Non-pigmented ciliary epithelial cell (primary cell): ENCODE measurements around the gene ERCC6.

ENCODE experiments used
- DNase-seq: peaks from one replicate; pipeline ENCODE4 v3.0.0-alpha.2; 2010; ENCODE audit warnings: low read depth

The ERCC6 gene

GRCh38 chr10:49538381-49539319, at the start of gene ERCC6:
Gene ERCC6, minus strand, starts transcription at chr10:49539121.
- peak; percentile 93 for DNase-seq

- no peak for DNase-seq
Observed at GRCh38 chr10:49587981-49588380, 49.1 kb upstream of the ERCC6 start.

- no peak for DNase-seq
Observed at GRCh38 chr10:49585387-49585786, 46.5 kb upstream of the ERCC6 start.

- no peak for DNase-seq
Observed at GRCh38 chr10:49579621-49580020, 40.7 kb upstream of the ERCC6 start.

GRCh38 chr10:49578392-49578791, 39.5 kb upstream of the ERCC6 start:
- no peak for DNase-seq

GRCh38 chr10:49577182-49577925, 38.4 kb upstream of the ERCC6 start:
- no peak for DNase-seq

GRCh38 chr10:49575489-49576072, 36.7 kb upstream of the ERCC6 start:
- no peak for DNase-seq

GRCh38 chr10:49572594-49573114, 33.7 kb upstream of the ERCC6 start:
- DNase-seq = no peak

GRCh38 chr10:49571388-49571787, 32.5 kb upstream of the ERCC6 start:
- no peak for DNase-seq

- DNase-seq = peak; percentile 83
Observed at GRCh38 chr10:49569031-49569631, 30.2 kb upstream of the ERCC6 start.

GRCh38 chr10:49568235-49568634, 29.3 kb upstream of the ERCC6 start:
- no peak for DNase-seq

- no peak for DNase-seq
Observed at GRCh38 chr10:49567810-49568209, 28.9 kb upstream of the ERCC6 start.

- DNase-seq = no peak
Observed at GRCh38 chr10:49564461-49565009, 25.6 kb upstream of the ERCC6 start.

GRCh38 chr10:49562893-49563292, 24.0 kb upstream of the ERCC6 start:
- DNase-seq = no peak

- DNase-seq = no peak
Observed at GRCh38 chr10:49560526-49560925, 21.6 kb upstream of the ERCC6 start.

GRCh38 chr10:49559476-49559875, 20.6 kb upstream of the ERCC6 start:
- no peak for DNase-seq

- DNase-seq = no peak
Observed at GRCh38 chr10:49558190-49558589, 19.3 kb upstream of the ERCC6 start.

- no peak for DNase-seq
Observed at GRCh38 chr10:49557681-49558080, 18.8 kb upstream of the ERCC6 start.

GRCh38 chr10:49556723-49557122, 17.8 kb upstream of the ERCC6 start:
- no peak for DNase-seq

- DNase-seq = peak; percentile 89
Observed at GRCh38 chr10:49552277-49552676, 13.4 kb upstream of the ERCC6 start.

- DNase-seq = peak; percentile 87
Observed at GRCh38 chr10:49550563-49550962, 11.6 kb upstream of the ERCC6 start.
